Forelimb muscle (tissue), 1 donor: ENCODE results near the gene OLFM1. TPM values are rescaled to one million over a fixed set of nuclear protein-coding genes. Genes with fewer than 3 reads are reported as not detected.

ENCODE experiments used
- DNase-seq: peaks from one replicate; pipeline ENCODE4 v3.0.0-alpha.2; 2013; ENCODE audit warnings: low read depth
- polyA plus RNA-seq: library from polyadenylated mRNA; unstranded; fragments of 120-200 nt; gene quantifications from one replicate; pipeline ENCODE4 v1.2.1, GENCODE V29; 2013; ENCODE audit not compliant: insufficient read length

The OLFM1 gene
- 2.7 TPM for polyA plus RNA-seq

GRCh38 chr9:135087489-135087792 lies at the start of gene OLFM1:
OLFM1 (plus strand) TSS chr9:135087668; CDS start chr9:135087990, 322 bp downstream.
- peak; percentile 16 for DNase-seq

GRCh38 chr9:135038331-135038730 lies 49.1 kb upstream of the OLFM1 start:
- no peak for DNase-seq

GRCh38 chr9:135038826-135039225 lies 48.6 kb upstream of the OLFM1 start:
- DNase-seq: no peak

- no peak for DNase-seq
These were observed 48.1 kb upstream of the OLFM1 start for GRCh38 chr9:135039266-135039870.

- DNase-seq: no peak
These were observed 47.4 kb upstream of the OLFM1 start for GRCh38 chr9:135039916-135040645.

- DNase-seq: no peak
These were observed 46.6 kb upstream of the OLFM1 start for GRCh38 chr9:135040892-135041291.

GRCh38 chr9:135043345-135043744 lies 44.1 kb upstream of the OLFM1 start:
- DNase-seq: no peak

- DNase-seq: no peak
These were observed 42.1 kb upstream of the OLFM1 start for GRCh38 chr9:135045264-135045927.

- DNase-seq: no peak
These were observed 41.3 kb upstream of the OLFM1 start for GRCh38 chr9:135045928-135046738.

- DNase-seq: no peak
These were observed 40.6 kb upstream of the OLFM1 start for GRCh38 chr9:135046739-135047350.

- no peak for DNase-seq
These were observed 39.9 kb upstream of the OLFM1 start for GRCh38 chr9:135047521-135047920.

- DNase-seq: no peak
These were observed 39.3 kb upstream of the OLFM1 start for GRCh38 chr9:135048046-135048757.

- no peak for DNase-seq
These were observed 38.6 kb upstream of the OLFM1 start for GRCh38 chr9:135048758-135049444.

GRCh38 chr9:135049460-135049859 lies 38.0 kb upstream of the OLFM1 start:
- no peak for DNase-seq

GRCh38 chr9:135050072-135050990 lies 37.1 kb upstream of the OLFM1 start:
- DNase-seq: no peak

GRCh38 chr9:135051316-135052038 lies 36.0 kb upstream of the OLFM1 start:
- no peak for DNase-seq

GRCh38 chr9:135053133-135053532 lies 34.3 kb upstream of the OLFM1 start:
- DNase-seq: no peak

GRCh38 chr9:135055181-135055580 lies 32.3 kb upstream of the OLFM1 start:
- DNase-seq: no peak

GRCh38 chr9:135056541-135056940 lies 30.9 kb upstream of the OLFM1 start:
- no peak for DNase-seq
